Neuronal stem cell (in vitro differentiated cells): ENCODE results near the gene CETP.

Experiments used
- DNase-seq: peaks from one replicate; pipeline ENCODE4 v3.0.0-alpha.2; 2013; ENCODE audit warnings: low spot score
- H2AFZ ChIP-seq: one replicate; pipeline ENCODE4 v1.6.1; 2013; ENCODE audit warnings: mild to moderate bottlenecking, low read length, inconsistent platforms
- H2AK5ac ChIP-seq: 2 replicates; pipeline ENCODE4 v1.6.1; 2013; ENCODE audit warnings: low read depth, mild to moderate bottlenecking, inconsistent platforms, low read length, moderate library complexity, mixed read lengths
- H2BK120ac ChIP-seq: 2 replicates; pipeline ENCODE4 v1.6.1; 2013; ENCODE audit warnings: low read depth, mild to moderate bottlenecking, inconsistent platforms, low read length, moderate library complexity, mixed read lengths
- H2BK12ac ChIP-seq: one replicate; pipeline ENCODE4 v1.6.1; 2013; ENCODE audit warnings: low read length, inconsistent platforms
- H2BK15ac ChIP-seq: 2 replicates; pipeline ENCODE4 v1.6.1; 2013; ENCODE audit warnings: mild to moderate bottlenecking, low read length, inconsistent platforms, mixed read lengths
- H2BK5ac ChIP-seq: one replicate; pipeline ENCODE4 v1.6.1; 2013; ENCODE audit warnings: inconsistent platforms, mild to moderate bottlenecking, low read length, moderate library complexity
- H3K14ac ChIP-seq: one replicate; pipeline ENCODE4 v1.6.1; 2013; ENCODE audit warnings: low read length, inconsistent platforms
- H3K18ac ChIP-seq: 2 replicates; pipeline ENCODE4 v1.6.1; 2013; ENCODE audit warnings: low read length, inconsistent platforms
- H3K23ac ChIP-seq: 2 replicates; pipeline ENCODE4 v1.6.1; 2013; ENCODE audit warnings: low read depth, mild to moderate bottlenecking, mixed read lengths, low read length, inconsistent platforms; ENCODE audit not compliant: poor library complexity
- H3K27ac ChIP-seq: replicated peaks from 3 replicates; pipeline ENCODE4 v1.5.1; 2013; ENCODE audit warnings: low read length, inconsistent platforms
- H3K27me3 ChIP-seq, 3 experiments: 2 replicates each; pipeline ENCODE4 v1.6.1; 2013; ENCODE audit warnings: low read length in 3 of 3, mild to moderate bottlenecking in 2 of 3, inconsistent platforms in 1 of 3, low read depth in 1 of 3, mixed read lengths in 1 of 3, moderate library complexity in 1 of 3; ENCODE audit not compliant: control insufficient read depth in 3 of 3, insufficient read depth in 3 of 3
- H3K36me3 ChIP-seq, 2 donors: replicated peaks in 1 of 2; 2 replicates each; pipeline ENCODE4 v1.6.1; 2013; ENCODE audit warnings: low read length in 2 of 2; ENCODE audit not compliant: control insufficient read depth in 2 of 2, insufficient read depth in 2 of 2
- H3K4ac ChIP-seq: 2 replicates; pipeline ENCODE4 v1.6.1; 2013; ENCODE audit warnings: inconsistent platforms, mild to moderate bottlenecking, low read length, moderate library complexity
- H3K4me1 ChIP-seq, 2 donors: 1 replicate in 1 of 2; 2 replicates in 1 of 2; pipeline ENCODE4 v1.6.1; 2013; ENCODE audit warnings: low read length in 2 of 2, low read depth in 1 of 2; ENCODE audit not compliant: control insufficient read depth in 2 of 2, insufficient read depth in 1 of 2
- H3K4me2 ChIP-seq: one replicate; pipeline ENCODE4 v1.6.1; 2013; ENCODE audit warnings: mild to moderate bottlenecking, low read length, inconsistent platforms; ENCODE audit not compliant: insufficient read depth, poor library complexity, severe bottlenecking
- H3K4me3 ChIP-seq, 2 donors: 2 replicates each; pipeline ENCODE4 v1.5.1; 2013; ENCODE audit warnings: low read length in 2 of 2, mild to moderate bottlenecking in 2 of 2, inconsistent platforms in 1 of 2, moderate library complexity in 1 of 2
- H3K79me1 ChIP-seq: one replicate; pipeline ENCODE4 v1.6.1; 2013; ENCODE audit warnings: low read depth, mild to moderate bottlenecking, inconsistent platforms, low read length, moderate library complexity
- H3K9ac ChIP-seq: one replicate; pipeline ENCODE4 v1.6.1; 2013; ENCODE audit warnings: mild to moderate bottlenecking, low read depth, low read length, inconsistent platforms; ENCODE audit not compliant: poor library complexity
- H3K9me3 ChIP-seq, 2 donors: replicated peaks in 1 of 2; 2 replicates each; pipeline versions ENCODE3 to v1.6.1; 2013; ENCODE audit warnings: low read length in 2 of 2, mild to moderate bottlenecking in 2 of 2, inconsistent platforms in 1 of 2, low read depth in 1 of 2, mixed read lengths in 1 of 2, moderate library complexity in 1 of 2; ENCODE audit not compliant: control insufficient read depth in 2 of 2, insufficient read depth in 1 of 2
- H4K8ac ChIP-seq: one replicate; pipeline ENCODE4 v1.6.1; 2013; ENCODE audit warnings: low read depth, mild to moderate bottlenecking, inconsistent platforms, low read length, moderate library complexity
- H4K91ac ChIP-seq: one replicate; pipeline ENCODE4 v1.6.1; 2013; ENCODE audit warnings: low read length, low read depth, mild to moderate bottlenecking, inconsistent platforms; ENCODE audit not compliant: poor library complexity
- WGBS, 2 donors: extraction: QIAGEN DNeasy Blood & Tissue Kit; methylation state at CpG; one replicate each; pipeline ENCODE4 v1.1.7; 2013; ENCODE audit warnings: missing lambda C conversion rate in 2 of 2, mixed read lengths in 1 of 2; ENCODE audit not compliant: insufficient read length in 2 of 2, insufficient replicate concordance in 1 of 2; ENCODE audit errors: extremely low coverage in 2 of 2; 5-methylcytosine and 5-hydroxymethylcytosine counted together

CETP gene

DNA sequence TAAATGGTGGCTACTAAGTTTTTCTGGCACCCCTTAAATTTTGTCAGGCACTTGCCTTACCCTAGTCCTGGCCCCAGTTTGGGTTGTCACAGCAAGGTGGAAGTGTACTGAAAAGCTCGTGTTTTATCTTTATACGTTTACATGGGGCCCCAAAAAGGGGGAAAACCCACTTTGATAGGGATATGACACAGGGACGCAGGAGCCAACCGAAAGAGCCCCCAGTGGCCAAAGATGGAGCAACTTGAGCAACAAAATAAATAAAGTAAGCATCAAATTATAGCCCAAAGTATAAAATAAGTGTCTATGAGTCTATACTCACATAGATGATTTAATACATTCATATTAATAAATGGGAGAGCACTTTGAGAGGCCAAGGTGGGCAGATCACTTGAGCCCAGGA, 5.0 kb upstream of the CETP start:
- Histone ChIP-seq H3K18ac (no peak overlapping the region), H2BK5ac (no peak overlapping the region)

DNA sequence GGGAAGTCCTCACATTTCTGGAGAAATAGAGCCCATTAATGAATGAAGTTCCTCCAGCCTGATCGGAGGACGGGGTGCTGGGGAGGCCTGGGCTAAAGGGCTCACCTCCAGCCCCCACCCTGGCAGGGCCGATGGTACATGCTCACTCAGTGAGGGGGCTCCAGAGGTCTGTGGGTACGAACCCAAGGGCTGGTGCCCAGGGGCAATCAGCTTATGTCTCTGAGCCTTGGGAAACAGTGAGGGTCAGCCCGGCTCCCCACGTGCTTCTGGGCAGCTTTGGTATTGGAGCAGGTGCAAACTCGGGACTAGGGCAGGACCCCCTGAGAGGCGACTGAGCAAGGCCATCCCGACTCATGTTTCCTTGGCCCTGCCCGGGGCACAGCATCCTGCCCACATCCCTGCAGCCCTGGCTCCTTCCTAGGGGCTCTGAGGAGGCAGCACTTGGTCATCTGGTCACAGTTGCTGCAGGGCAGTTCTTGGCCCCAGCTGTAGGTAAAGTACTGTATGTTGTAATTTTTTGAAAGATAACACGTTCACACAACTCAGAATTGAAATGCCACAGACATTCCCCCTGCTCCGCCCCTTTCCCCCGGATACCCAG, 969 bp upstream of the CETP start:
- DNase-seq: no peak
- H3K23ac ChIP-seq: no peak overlapping the region
- H3K27me3 ChIP-seq: no peaks in the 10 kb centered on the region
- no peaks in the 10 kb centered on the region for H3K9me3 ChIP-seq
- H2AK5ac ChIP-seq: peak overlapping the region; percentile 63
- no peak overlapping the region for H2BK5ac ChIP-seq
- H4K91ac ChIP-seq: no peak overlapping the region
- no peak overlapping the region for H3K4ac ChIP-seq
- H3K36me3 ChIP-seq: no peaks in the 10 kb centered on the region
- H3K4me2 ChIP-seq: no peak overlapping the region
- no peak overlapping the region for H4K8ac ChIP-seq
- H3K79me1 ChIP-seq: peaks cover 3% of the 10 kb centered on the region
- H2BK12ac ChIP-seq: peak overlapping the region; percentile 70
- no peak overlapping the region for H2BK120ac ChIP-seq
- H3K9ac ChIP-seq: no peak overlapping the region
- peaks cover 0 to 3% of the 10 kb centered on the region in 2 donors for H3K4me1 ChIP-seq
- H2BK15ac ChIP-seq: peak overlapping the region; percentile 37
- H3K27ac ChIP-seq: no peak overlapping the region
- no CpG with 5 or more reads among the region's 13 CpGs for WGBS, 2 donors
- peak overlapping the region; percentile 48 for H3K18ac ChIP-seq
- H3K4me3 ChIP-seq: no peak overlapping the region
- no peak overlapping the region for H2AFZ ChIP-seq
- H3K14ac ChIP-seq: peak overlapping the region; percentile 21

More for the DNA sequence above, 5.0 kb upstream of the CETP start:
- Histone ChIP-seq H3K27me3 (no peaks in the 10 kb centered on the region), H3K4me2 (no peak overlapping the region), H3K4me1 (peaks cover 0 to 1% of the 10 kb centered on the region in 2 donors), H3K23ac (no peak overlapping the region), H2BK12ac (no peak overlapping the region), H2BK15ac (no peak overlapping the region), H2BK120ac (no peak overlapping the region), H3K79me1 (peaks cover 3% of the 10 kb centered on the region), H3K36me3 (no peaks in the 10 kb centered on the region), H4K8ac (no peak overlapping the region), H2AFZ (no peak overlapping the region), H3K9me3 (peaks cover 0 to 2% of the 10 kb centered on the region in 2 donors), H2AK5ac (no peak overlapping the region), H3K4ac (no peak overlapping the region), H3K4me3 (no peak overlapping the region), H3K27ac (no peak overlapping the region), H3K14ac (no peak overlapping the region), H3K9ac (no peak overlapping the region), H4K91ac (no peak overlapping the region)
- no peak for DNase-seq
- no CpG with 5 or more reads among the region's 4 CpGs for WGBS, 2 donors

DNA sequence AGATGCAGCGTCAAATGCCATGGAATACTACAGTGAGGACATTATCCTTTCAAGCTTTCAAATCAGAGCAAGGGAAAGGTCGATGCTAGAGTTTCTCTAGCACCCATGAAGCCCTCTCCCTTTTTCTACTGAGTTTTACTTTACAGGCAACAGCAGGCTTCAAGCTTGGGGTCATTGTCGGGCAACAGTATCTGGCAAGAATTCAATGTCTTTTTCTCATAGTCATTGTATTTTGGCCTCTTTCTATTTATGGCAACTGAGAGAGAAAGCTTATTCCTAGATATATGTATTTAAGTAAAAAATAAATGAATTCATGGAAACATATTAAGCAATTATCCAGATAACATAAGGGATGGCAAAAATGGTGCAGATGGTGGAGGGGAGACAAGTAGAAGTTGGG, 364 bp upstream of the CETP start:
- H3K14ac ChIP-seq: no peak overlapping the region
- H3K4me2 ChIP-seq: no peak overlapping the region
- H3K79me1 ChIP-seq: peaks cover 3% of the 10 kb centered on the region
- no peak overlapping the region for H2BK5ac ChIP-seq
- no peaks in the 10 kb centered on the region for H3K27me3 ChIP-seq
- no peaks in the 10 kb centered on the region for H3K9me3 ChIP-seq
- DNase-seq: no peak
- H3K4me1 ChIP-seq: peaks cover 0 to 3% of the 10 kb centered on the region in 2 donors
- no peak overlapping the region for H3K4me3 ChIP-seq
- H3K23ac ChIP-seq: no peak overlapping the region
- H3K4ac ChIP-seq: no peak overlapping the region
- no peak overlapping the region for H3K9ac ChIP-seq
- H3K27ac ChIP-seq: no peak overlapping the region
- no peak overlapping the region for H2AFZ ChIP-seq
- no peak overlapping the region for H4K91ac ChIP-seq
- no peak overlapping the region for H2AK5ac ChIP-seq
- H3K18ac ChIP-seq: no peak overlapping the region
- no peak overlapping the region for H4K8ac ChIP-seq
- no CpG with 5 or more reads among the region's 3 CpGs for WGBS, 2 donors
- no peak overlapping the region for H2BK12ac ChIP-seq
- no peak overlapping the region for H2BK15ac ChIP-seq
- H2BK120ac ChIP-seq: no peak overlapping the region
- H3K36me3 ChIP-seq: no peaks in the 10 kb centered on the region

- Histone ChIP-seq H3K4me3 (no peak overlapping the region), H2AK5ac (no peak overlapping the region), H3K23ac (peak overlapping the region; percentile 6), H3K27ac (no peak overlapping the region), H3K9me3 (no peaks in the 10 kb centered on the region), H3K18ac (peak overlapping the region; percentile 66), H2BK15ac (no peak overlapping the region), H3K36me3 (no peaks in the 10 kb centered on the region), H2AFZ (peak overlapping the region; percentile 65), H3K27me3 (peaks cover 0 to 4% (median 0%) of the 10 kb centered on the region in 3 experiments), H3K4me2 (no peak overlapping the region), H2BK12ac (no peak overlapping the region), H4K91ac (no peak overlapping the region), H3K14ac (no peak overlapping the region), H2BK5ac (no peak overlapping the region), H3K9ac (no peak overlapping the region), H4K8ac (no peak overlapping the region), H3K4me1 (peaks cover 0 to 2% of the 10 kb centered on the region in 2 donors), H2BK120ac (no peak overlapping the region), H3K79me1 (peaks cover 3% of the 10 kb centered on the region), H3K4ac (no peak overlapping the region)
- no CpG with 5 or more reads among the region's 30 CpGs for WGBS, 2 donors
- peak; percentile 85 for DNase-seq
Measured at GRCh38 chr16:56964243-56965148, 2.7 kb downstream of the CETP start.
